ENCODE data around the gene IL6ST.

The IL6ST gene

GRCh38 chr5:55920784-55921183, 74.0 kb downstream of the IL6ST start:
- no peak for DNase-seq (ENCODE audit: low read depth, low spot score)

- no peak for DNase-seq (ENCODE audit: low read depth, low spot score)
Measured at GRCh38 chr5:55919625-55920024, 75.1 kb downstream of the IL6ST start.

GRCh38 chr5:55918087-55919035, 76.4 kb downstream of the IL6ST start:
- no peak for DNase-seq (ENCODE audit: low read depth, low spot score)

- DNase-seq (ENCODE audit: low read depth, low spot score), result no peak
Measured at GRCh38 chr5:55917402-55918086, 77.2 kb downstream of the IL6ST start.

GRCh38 chr5:55916986-55917385, 77.8 kb downstream of the IL6ST start:
- no peak for DNase-seq (ENCODE audit: low read depth, low spot score)

- DNase-seq (ENCODE audit: low read depth, low spot score), result no peak
Measured at GRCh38 chr5:55915783-55916182, 79.0 kb downstream of the IL6ST start.

- no peak for DNase-seq (ENCODE audit: low read depth, low spot score)
Measured at GRCh38 chr5:55914971-55915370, 79.8 kb downstream of the IL6ST start.

- no peak for DNase-seq (ENCODE audit: low read depth, low spot score)
Measured at GRCh38 chr5:55913466-55914413, 81.0 kb downstream of the IL6ST start.

GRCh38 chr5:55911784-55912653, 82.7 kb downstream of the IL6ST start:
- DNase-seq (ENCODE audit: low read depth, low spot score), result no peak

- no peak for DNase-seq (ENCODE audit: low read depth, low spot score)
Measured at GRCh38 chr5:55908804-55909203, 86.0 kb downstream of the IL6ST start.

GRCh38 chr5:55907927-55908326, 86.8 kb downstream of the IL6ST start:
- no peak for DNase-seq (ENCODE audit: low read depth, low spot score)

- DNase-seq (ENCODE audit: low read depth, low spot score), result no peak
Measured at GRCh38 chr5:55905251-55905650, 89.5 kb downstream of the IL6ST start.

- no peak for DNase-seq (ENCODE audit: low read depth, low spot score)
Measured at GRCh38 chr5:55904152-55904551, 90.6 kb downstream of the IL6ST start.

GRCh38 chr5:55903121-55903701, 91.6 kb downstream of the IL6ST start:
- peak; percentile 26 for DNase-seq (ENCODE audit: low read depth, low spot score)

GRCh38 chr5:55902696-55903095, 92.1 kb downstream of the IL6ST start:
- no peak for DNase-seq (ENCODE audit: low read depth, low spot score)

- no peak for DNase-seq (ENCODE audit: low read depth, low spot score)
Measured at GRCh38 chr5:55900776-55901175, 94.0 kb downstream of the IL6ST start.

- no peak for DNase-seq (ENCODE audit: low read depth, low spot score)
Measured at GRCh38 chr5:55900068-55900467, 94.7 kb downstream of the IL6ST start.

- no peak for DNase-seq (ENCODE audit: low read depth, low spot score)
Measured at GRCh38 chr5:55899344-55899743, 95.4 kb downstream of the IL6ST start.

- DNase-seq (ENCODE audit: low read depth, low spot score), result no peak
Measured at GRCh38 chr5:55897905-55898304, 96.9 kb downstream of the IL6ST start.

- DNase-seq (ENCODE audit: low read depth, low spot score), result no peak
Measured at GRCh38 chr5:55897206-55897894, 97.4 kb downstream of the IL6ST start.

Data from activated CD4-positive, CD25-positive, alpha-beta regulatory T cell treated with anti-CD3 and anti-CD28 coated beads, Interleukin-2, amount 50 U/mL, for 16 hours (primary cell).